ENCODE measurements around the gene COL11A2.

- no peak for TF ChIP-seq POLR2A (IDR thresholded peaks at IDR 0.05)
- no peak for TF ChIP-seq CTCF (IDR thresholded peaks at IDR 0.05)
Measured at GRCh38 chr6:33124947-33125346, 67.3 kb downstream of the COL11A2 start.
